Hepatocyte (in vitro differentiated cells): ENCODE data around the gene POLR3B. TPM values are rescaled to one million over a fixed set of nuclear protein-coding genes. Genes with fewer than 3 reads are reported as not detected.

Experiments
- DNase-seq: peaks from one replicate; pipeline ENCODE4 v3.0.0-alpha.2; 2016; ENCODE audit warnings: low spot score
- H2AFZ ChIP-seq: fragments of 200-600 bp; sonication (generic); 2 replicates; pipeline ENCODE4 v1.6.0; 2016; ENCODE audit warnings: antibody characterized with exemption, mild to moderate bottlenecking
- H3K27ac ChIP-seq: fragments of 200-600 bp; sonication (generic); 2 replicates; pipeline ENCODE4 v1.5.1; 2016; ENCODE audit warnings: mild to moderate bottlenecking
- H3K27me3 ChIP-seq: fragments of 200-600 bp; sonication (generic); 2 replicates; pipeline ENCODE4 v1.6.1; 2016
- H3K36me3 ChIP-seq: fragments of 200-600 bp; sonication (generic); replicated peaks from 2 replicates; pipeline ENCODE4 v1.5.1; 2016; ENCODE audit warnings: low read depth; ENCODE audit not compliant: insufficient read depth
- H3K4me1 ChIP-seq: fragments of 200-600 bp; sonication (generic); 2 replicates; pipeline ENCODE4 v1.5.1; 2016; ENCODE audit warnings: mild to moderate bottlenecking, moderate library complexity; ENCODE audit not compliant: insufficient read depth
- H3K4me2 ChIP-seq: fragments of 200-600 bp; sonication (generic); 2 replicates; pipeline ENCODE4 v1.6.0; 2016
- H3K4me3 ChIP-seq: fragments of 200-600 bp; sonication (generic); 2 replicates; pipeline ENCODE4 v1.5.1; 2016; ENCODE audit warnings: mild to moderate bottlenecking
- H3K79me2 ChIP-seq: fragments of 200-600 bp; sonication (generic); 2 replicates; pipeline ENCODE4 v1.6.0; 2017; ENCODE audit warnings: mild to moderate bottlenecking
- H3K9me2 ChIP-seq: fragments of 200-600 bp; sonication (generic); replicated peaks from 2 replicates; pipeline ENCODE4 v1.6.0; 2017; ENCODE audit warnings: mild to moderate bottlenecking; ENCODE audit not compliant: insufficient read depth
- H3K9me3 ChIP-seq: fragments of 200-600 bp; sonication (generic); 2 replicates; pipeline ENCODE4 v1.5.1; 2016; ENCODE audit warnings: low read depth, mild to moderate bottlenecking
- H4K20me1 ChIP-seq: fragments of 200-600 bp; sonication (generic); 2 replicates; pipeline ENCODE4 v1.6.0; 2016; ENCODE audit warnings: mild to moderate bottlenecking; ENCODE audit not compliant: insufficient read depth, poor library complexity, severe bottlenecking
- EZH2 ChIP-seq: fragments of 200-600 bp; sonication (generic); IDR thresholded peaks from 2 replicates; pipeline ENCODE4 v1.6.1; 2016; ENCODE audit warnings: antibody characterized with exemption, mild to moderate bottlenecking, borderline replicate concordance
- EZH2phosphoT487 ChIP-seq: fragments of 200-600 bp; sonication (generic); IDR thresholded peaks from one replicate; pipeline ENCODE4 v1.6.1; 2018; ENCODE audit warnings: antibody characterized with exemption, mild to moderate bottlenecking, low read depth, moderate library complexity; ENCODE audit not compliant: unreplicated experiment, severe bottlenecking
- WGBS: methylation state at CpG from one replicate; pipeline ENCODE4 v1.1.6; 2016; ENCODE audit warnings: low lambda C conversion rate; ENCODE audit errors: missing lambda C conversion rate; 5-methylcytosine and 5-hydroxymethylcytosine counted together
- polyA plus RNA-seq: library from polyadenylated mRNA; unstranded; fragments of >200 nt; fragmentation: Nextera tagmentation; extraction: Ambion mirVana; gene quantifications from 2 replicates; pipeline ENCODE4 v1.2.1, GENCODE V29; 2016
- total RNA-seq: library from RNA; depleted of rRNA; stranded (reverse); fragments of >200 nt; gene quantifications from 2 replicates; pipeline ENCODE4 v1.2.3, GENCODE V29; 2014
- TF ChIP-seq, protein P1 (sequence below): fragments of 200-600 bp; sonication (generic); IDR thresholded peaks from 2 replicates; pipeline ENCODE4 v1.5.1; 2016; ENCODE audit warnings: antibody characterized with exemption, mild to moderate bottlenecking; ENCODE audit not compliant: poor library complexity

POLR3B gene
- total and polyA plus RNA-seq, 2 experiments from 2014 or later: 8.4 to 10.4 TPM

DNA sequence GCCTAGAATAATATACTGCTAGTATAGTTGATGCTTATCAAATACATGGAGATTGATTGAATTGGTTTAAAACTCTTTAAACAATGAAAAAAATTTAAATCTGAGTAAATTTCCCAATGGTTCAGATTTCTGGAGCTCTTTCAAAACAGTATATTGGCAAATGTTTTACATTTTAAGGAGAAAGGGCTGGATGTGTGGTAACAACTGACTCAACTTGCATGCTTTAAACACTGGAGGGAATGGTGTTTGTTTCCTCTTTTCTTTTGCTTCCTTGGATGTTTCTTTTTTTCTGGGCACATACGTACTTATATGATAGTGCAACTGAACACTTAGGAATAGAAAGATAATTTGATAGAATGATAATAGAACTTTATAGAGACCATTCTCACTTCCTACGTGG lies 151.4 kb downstream of the POLR3B start:
- no peak overlapping the region for H2AFZ ChIP-seq
- WGBS: 92% methylated on average over 2 of the region's 2 CpGs
- H3K27me3 ChIP-seq: no peaks in the 10 kb centered on the region
- H3K9me2 ChIP-seq: no peaks in the 10 kb centered on the region
- no peak overlapping the region for H3K4me2 ChIP-seq
- no peak for DNase-seq
- TF ChIP-seq, protein P1, sequence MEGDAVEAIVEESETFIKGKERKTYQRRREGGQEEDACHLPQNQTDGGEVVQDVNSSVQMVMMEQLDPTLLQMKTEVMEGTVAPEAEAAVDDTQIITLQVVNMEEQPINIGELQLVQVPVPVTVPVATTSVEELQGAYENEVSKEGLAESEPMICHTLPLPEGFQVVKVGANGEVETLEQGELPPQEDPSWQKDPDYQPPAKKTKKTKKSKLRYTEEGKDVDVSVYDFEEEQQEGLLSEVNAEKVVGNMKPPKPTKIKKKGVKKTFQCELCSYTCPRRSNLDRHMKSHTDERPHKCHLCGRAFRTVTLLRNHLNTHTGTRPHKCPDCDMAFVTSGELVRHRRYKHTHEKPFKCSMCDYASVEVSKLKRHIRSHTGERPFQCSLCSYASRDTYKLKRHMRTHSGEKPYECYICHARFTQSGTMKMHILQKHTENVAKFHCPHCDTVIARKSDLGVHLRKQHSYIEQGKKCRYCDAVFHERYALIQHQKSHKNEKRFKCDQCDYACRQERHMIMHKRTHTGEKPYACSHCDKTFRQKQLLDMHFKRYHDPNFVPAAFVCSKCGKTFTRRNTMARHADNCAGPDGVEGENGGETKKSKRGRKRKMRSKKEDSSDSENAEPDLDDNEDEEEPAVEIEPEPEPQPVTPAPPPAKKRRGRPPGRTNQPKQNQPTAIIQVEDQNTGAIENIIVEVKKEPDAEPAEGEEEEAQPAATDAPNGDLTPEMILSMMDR: no peak
- TF ChIP-seq EZH2: no peak
- H3K27ac ChIP-seq: no peak overlapping the region
- no peaks in the 10 kb centered on the region for H4K20me1 ChIP-seq
- H3K36me3 ChIP-seq: no peaks in the 10 kb centered on the region
- H3K4me3 ChIP-seq: no peak overlapping the region
- no peaks in the 10 kb centered on the region for H3K4me1 ChIP-seq
- no peaks in the 10 kb centered on the region for H3K9me3 ChIP-seq
- H3K79me2 ChIP-seq: no peaks in the 10 kb centered on the region

DNA sequence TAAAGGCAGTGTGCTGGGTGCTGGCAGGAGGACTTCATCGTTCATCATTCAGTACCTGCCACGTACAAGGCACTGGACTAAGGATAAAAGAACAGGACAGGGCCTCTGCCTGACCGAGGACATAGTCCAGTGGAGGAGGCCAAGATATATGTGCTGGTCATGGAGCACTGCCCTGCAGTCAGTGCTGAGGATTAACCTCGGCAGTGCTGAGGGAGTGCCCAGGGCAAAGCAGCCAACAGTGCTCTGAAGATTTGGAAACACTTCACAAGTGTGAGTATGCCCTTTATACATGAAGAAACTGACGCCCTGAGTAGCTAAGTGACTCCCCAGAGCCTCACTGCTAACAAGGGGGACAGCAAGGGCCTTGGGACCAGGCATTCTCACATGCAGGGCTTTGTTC lies 153.8 kb downstream of the POLR3B start:
- Histone ChIP-seq H3K4me3 (no peak overlapping the region), H3K27ac (no peak overlapping the region), H3K36me3 (no peaks in the 10 kb centered on the region), H2AFZ (no peak overlapping the region), H3K79me2 (no peaks in the 10 kb centered on the region), H4K20me1 (no peaks in the 10 kb centered on the region), H3K27me3 (no peaks in the 10 kb centered on the region), H3K4me2 (no peak overlapping the region), H3K4me1 (no peaks in the 10 kb centered on the region), H3K9me3 (no peaks in the 10 kb centered on the region), H3K9me2 (no peaks in the 10 kb centered on the region)
- no peak for DNase-seq
- WGBS: 77% methylated on average over 5 of the region's 5 CpGs
- TF ChIP-seq EZH2phosphoT487: no peak
- no peak for TF ChIP-seq EZH2
- TF ChIP-seq, protein P1: no peak

DNA sequence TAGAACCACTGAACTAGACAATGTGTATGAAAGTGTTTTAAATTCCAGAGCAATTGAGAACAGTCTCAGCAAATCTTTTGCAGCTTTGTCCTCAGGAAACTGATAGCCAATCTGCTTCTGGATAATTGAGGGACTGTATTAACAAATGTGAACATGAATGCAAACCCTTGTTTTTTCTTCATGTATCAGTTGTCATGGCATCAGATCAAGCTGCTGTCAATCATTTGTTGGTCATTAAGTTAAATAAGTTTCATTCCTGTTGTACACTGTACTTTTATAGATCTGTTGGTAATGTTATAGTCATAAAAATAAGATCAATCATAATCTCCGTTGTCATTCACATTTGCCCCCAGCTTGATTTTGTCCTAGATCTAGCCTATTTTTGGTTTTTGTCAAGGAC lies 159.8 kb downstream of the POLR3B start:
- Histone ChIP-seq H3K4me1 (peaks cover 6% of the 10 kb centered on the region), H3K27ac (no peak overlapping the region), H3K27me3 (no peaks in the 10 kb centered on the region), H3K36me3 (no peaks in the 10 kb centered on the region), H3K4me3 (no peak overlapping the region), H2AFZ (no peak overlapping the region), H4K20me1 (no peaks in the 10 kb centered on the region), H3K9me3 (no peaks in the 10 kb centered on the region), H3K79me2 (no peaks in the 10 kb centered on the region), H3K4me2 (no peak overlapping the region), H3K9me2 (no peaks in the 10 kb centered on the region)
- TF ChIP-seq EZH2phosphoT487: no peak
- TF ChIP-seq, protein P1: no peak
- no peak for TF ChIP-seq EZH2
- no peak for DNase-seq
- 83% methylated on average over 1 of the region's 1 CpG for WGBS

- Histone ChIP-seq H4K20me1 (no peaks in the 10 kb centered on the region), H2AFZ (no peak overlapping the region), H3K9me2 (no peaks in the 10 kb centered on the region), H3K27ac (peak overlapping the region; percentile 28), H3K4me3 (no peak overlapping the region), H3K4me1 (peaks cover 6% of the 10 kb centered on the region), H3K79me2 (no peaks in the 10 kb centered on the region), H3K9me3 (no peaks in the 10 kb centered on the region), H3K27me3 (no peaks in the 10 kb centered on the region), H3K4me2 (peak overlapping the region; percentile 27), H3K36me3 (no peaks in the 10 kb centered on the region)
- TF ChIP-seq EZH2phosphoT487: no peak
- TF ChIP-seq, protein P1: no peak
- TF ChIP-seq EZH2: no peak
- peak; percentile 32 for DNase-seq
- 42% methylated on average over 9 of the region's 9 CpGs for WGBS
These were observed 162.1 kb downstream of the POLR3B start for GRCh38 chr12:106519607-106520021.
